Right atrium auricular region (tissue), 2 donors: ENCODE data around the gene OR14A2. TPM values are rescaled to one million over a fixed set of nuclear protein-coding genes. Genes with fewer than 3 reads are reported as not detected.
"Not testable (repeated sequence)": the region's sequence is repeated elsewhere in the genome, so short reads cannot be mapped to it uniquely, and the experiment has no call there.

ENCODE experiments used
- DNase-seq: peaks from one replicate; pipeline ENCODE4 v3.0.0-alpha.2; 2019; ENCODE audit warnings: low spot score
- H3K27ac ChIP-seq, 2 donors: fragments of 200-600 bp; sonication (generic); 1 replicate in 1 of 2; 2 replicates in 1 of 2; pipeline ENCODE4 v1.5.1; 2016 to 2019
- H3K27me3 ChIP-seq, 2 donors: fragments of 200-600 bp; sonication (generic); one replicate each; pipeline versions ENCODE4 v1.5.1 to v1.6.0; 2017 to 2019
- H3K36me3 ChIP-seq: fragments of 200-600 bp; sonication (generic); one replicate; pipeline ENCODE4 v1.5.1; 2016
- H3K4me1 ChIP-seq, 2 donors: fragments of 200-600 bp; sonication (generic); one replicate each; pipeline versions ENCODE4 v1.5.1 to v1.6.0; 2017 to 2019
- H3K4me3 ChIP-seq, 2 donors: fragments of 200-600 bp; sonication (generic); 1 replicate in 1 of 2; 2 replicates in 1 of 2; pipeline ENCODE4 v1.5.1; 2017 to 2019; ENCODE audit warnings: mild to moderate bottlenecking in 1 of 2, moderate library complexity in 1 of 2
- H3K9me3 ChIP-seq, 2 donors: fragments of 200-600 bp; sonication (generic); one replicate each; pipeline ENCODE4 v1.5.1; 2019
- CTCF ChIP-seq, 2 donors: fragments of 200-600 bp; sonication (generic); IDR thresholded peaks; one replicate each; pipeline ENCODE4 v1.5.1; 2019; ENCODE audit warnings: antibody characterized with exemption in 2 of 2
- total RNA-seq, 2 donors: library from RNA; depleted of rRNA; stranded (reverse); fragments of >200 nt; gene quantifications; one replicate each; pipeline ENCODE4 v1.1.0, GENCODE V29; 2016

The OR14A2 gene
- total RNA-seq, 2 donors from 2014 or later = not detected

DNA sequence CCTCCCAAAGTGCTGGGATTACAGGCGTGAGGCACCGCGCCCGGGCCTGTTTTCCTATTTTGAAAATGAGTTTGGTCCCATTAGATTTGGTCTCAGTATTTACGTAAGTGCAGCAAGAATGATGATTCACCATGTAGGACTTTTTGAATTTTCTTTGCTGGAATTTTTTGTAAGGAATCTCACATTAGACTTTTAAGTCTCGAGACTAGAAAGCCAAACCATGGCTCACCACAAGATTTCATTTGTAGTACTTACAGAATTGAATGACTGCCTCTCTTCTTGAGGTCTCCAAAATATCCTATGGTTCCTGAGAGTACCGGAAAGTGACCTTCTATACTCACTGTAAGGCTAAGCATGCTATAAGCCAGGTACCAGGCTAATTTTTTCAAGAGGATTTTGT is 325 bp downstream of the OR14A2 start:
- no peak for TF ChIP-seq CTCF (IDR thresholded peaks at IDR 0.05)
- Histone ChIP-seq H3K27me3 (no peaks in the 10 kb centered on the region), H3K9me3 (peaks cover 0 to 24% of the 10 kb centered on the region in 2 donors), H3K36me3 (no peaks in the 10 kb centered on the region), H3K4me3 (no peak overlapping the region), H3K27ac (no peak overlapping the region), H3K4me1 (no peaks in the 10 kb centered on the region)
- no peak for DNase-seq

DNA sequence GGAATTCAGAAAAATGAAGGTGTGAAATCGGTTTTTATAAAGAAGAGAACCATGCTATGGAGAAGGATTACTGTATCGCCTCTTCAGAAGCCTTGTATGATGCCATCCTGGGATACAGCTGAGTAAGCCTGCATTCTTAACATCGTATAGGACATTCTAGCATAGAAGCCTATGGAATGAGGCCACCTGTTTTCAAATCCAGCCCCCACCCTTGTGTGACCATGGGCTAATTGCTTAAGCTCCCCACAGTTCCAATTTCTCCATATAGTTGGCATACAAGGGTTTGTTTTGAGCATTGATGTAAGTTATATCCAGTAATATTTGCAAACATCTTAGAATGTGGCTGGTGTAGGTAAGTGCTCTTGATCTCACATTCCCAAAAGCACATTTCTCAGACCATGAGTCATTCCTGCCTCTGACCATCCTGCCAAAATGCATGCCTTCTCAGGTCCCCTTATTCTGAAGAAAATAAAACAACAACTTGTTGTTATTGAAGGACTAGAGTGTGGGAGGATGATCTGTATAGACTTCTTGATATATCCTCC is 1.5 kb downstream of the OR14A2 start:
- Histone ChIP-seq H3K36me3 (no peaks in the 10 kb centered on the region), H3K4me3 (no peak overlapping the region), H3K4me1 (no peaks in the 10 kb centered on the region), H3K9me3 (peaks cover 0 to 19% of the 10 kb centered on the region in 2 donors), H3K27me3 (no peaks in the 10 kb centered on the region), H3K27ac (no peak overlapping the region)
- TF ChIP-seq CTCF (IDR thresholded peaks at IDR 0.05) = no peak
- no peak for DNase-seq

GRCh38 chr1:247742215-247742760 is 5.7 kb downstream of the OR14A2 start:
- H3K4me1 ChIP-seq, H3K9me3 ChIP-seq, H3K36me3 ChIP-seq, H3K4me3 ChIP-seq, H3K27ac ChIP-seq, H3K27me3 ChIP-seq, DNase-seq: not testable (repeated sequence)

GRCh38 chr1:247741756-247742155 is 6.2 kb downstream of the OR14A2 start:
- TF ChIP-seq CTCF (IDR thresholded peaks at IDR 0.05) = no peak
- H3K4me3 ChIP-seq = no peak overlapping the region
- H3K27me3 ChIP-seq = no peaks in the 10 kb centered on the region
- DNase-seq = no peak
- no peak overlapping the region for H3K27ac ChIP-seq
- no peaks in the 10 kb centered on the region for H3K36me3 ChIP-seq
- H3K9me3 ChIP-seq = no peaks in the 10 kb centered on the region
- H3K4me1 ChIP-seq = no peaks in the 10 kb centered on the region

DNA sequence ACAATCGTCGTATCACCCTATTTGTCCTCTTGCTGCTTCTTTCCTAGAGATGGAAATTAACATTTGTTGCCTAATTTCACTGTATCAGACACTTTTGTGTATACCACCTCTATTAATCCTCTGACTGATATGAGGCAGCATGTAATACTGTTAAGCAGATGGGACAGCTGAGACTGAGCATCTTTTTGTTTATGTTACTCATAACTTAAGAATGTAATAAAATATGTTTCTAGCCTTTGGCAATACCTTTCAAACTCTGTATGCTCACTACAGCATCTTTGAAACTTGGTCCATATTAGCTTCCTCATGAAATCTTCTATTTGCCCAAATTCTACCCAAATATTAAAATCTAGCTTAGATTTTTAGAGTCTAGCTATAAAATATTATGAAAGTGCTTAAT is 7.2 kb downstream of the OR14A2 start:
- no peaks in the 10 kb centered on the region for H3K9me3 ChIP-seq
- DNase-seq = no peak
- H3K27me3 ChIP-seq = no peaks in the 10 kb centered on the region
- no peaks in the 10 kb centered on the region for H3K36me3 ChIP-seq
- no peak overlapping the region for H3K27ac ChIP-seq
- no peak for TF ChIP-seq CTCF (IDR thresholded peaks at IDR 0.05)
- H3K4me3 ChIP-seq = no peak overlapping the region
- no peaks in the 10 kb centered on the region for H3K4me1 ChIP-seq

DNA sequence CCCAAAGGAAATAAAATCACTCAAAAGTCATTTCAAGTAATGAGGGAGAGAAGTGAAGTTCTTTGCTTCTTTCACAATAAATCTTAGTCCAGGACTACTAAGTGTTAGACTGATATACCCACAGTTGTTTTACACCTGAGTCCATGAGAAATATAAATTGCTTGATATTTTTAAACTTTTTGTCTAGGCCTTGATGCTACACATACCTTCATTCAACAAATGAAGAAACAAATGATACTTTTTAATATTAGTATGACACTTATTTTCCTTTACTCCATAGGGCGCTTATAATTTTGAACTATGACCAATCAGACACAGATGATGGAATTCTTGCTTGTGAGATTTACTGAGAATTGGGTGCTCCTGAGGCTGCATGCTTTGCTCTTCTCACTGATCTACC is 9.6 kb downstream of the OR14A2 start, which contains the start of gene OR14K1:
Gene OR14K1 (plus strand): TSS at position 301 of the 400 bp plus-strand sequence. CDS start 0 bp downstream, at position 301.
- Histone ChIP-seq H3K27ac (no peak within 1 kb of the TSS), H3K36me3 (no peaks in the 10 kb centered on the region), H3K27me3 (no peaks in the 10 kb centered on the region), H3K4me1 (no peaks in the 10 kb centered on the region), H3K9me3 (no peaks in the 10 kb centered on the region), H3K4me3 (no peak within 1 kb of the TSS)
- DNase-seq = no peak
- no peak for TF ChIP-seq CTCF (IDR thresholded peaks at IDR 0.05)
